Measurements from ENCODE around the gene ERVK3-1.
"Not testable (repeated sequence)": the region's sequence is repeated elsewhere in the genome, so short reads cannot be mapped to it uniquely, and the experiment has no call there.

DNA sequence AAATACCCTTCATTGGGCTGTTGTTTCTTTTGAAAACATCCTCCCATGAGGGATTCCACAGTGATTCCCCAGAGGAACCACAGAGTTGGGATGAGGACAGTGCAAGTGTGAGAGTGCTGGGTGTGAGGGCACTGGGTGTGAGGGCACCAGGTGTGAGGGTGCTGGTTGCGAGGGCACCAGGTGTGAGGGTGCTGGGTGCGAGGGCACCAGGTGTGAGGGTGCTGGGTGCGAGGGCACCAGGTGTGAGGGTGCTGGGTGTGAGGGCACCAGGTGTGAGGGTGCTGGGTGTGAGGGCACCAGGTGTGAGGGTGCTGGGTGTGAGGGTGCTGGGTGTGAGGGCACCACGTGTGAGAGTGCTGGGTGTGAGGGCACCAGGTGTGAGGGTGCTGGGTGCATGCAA is 46.9 kb upstream of the ERVK3-1 start:
- TF ChIP-seq, protein P1, sequence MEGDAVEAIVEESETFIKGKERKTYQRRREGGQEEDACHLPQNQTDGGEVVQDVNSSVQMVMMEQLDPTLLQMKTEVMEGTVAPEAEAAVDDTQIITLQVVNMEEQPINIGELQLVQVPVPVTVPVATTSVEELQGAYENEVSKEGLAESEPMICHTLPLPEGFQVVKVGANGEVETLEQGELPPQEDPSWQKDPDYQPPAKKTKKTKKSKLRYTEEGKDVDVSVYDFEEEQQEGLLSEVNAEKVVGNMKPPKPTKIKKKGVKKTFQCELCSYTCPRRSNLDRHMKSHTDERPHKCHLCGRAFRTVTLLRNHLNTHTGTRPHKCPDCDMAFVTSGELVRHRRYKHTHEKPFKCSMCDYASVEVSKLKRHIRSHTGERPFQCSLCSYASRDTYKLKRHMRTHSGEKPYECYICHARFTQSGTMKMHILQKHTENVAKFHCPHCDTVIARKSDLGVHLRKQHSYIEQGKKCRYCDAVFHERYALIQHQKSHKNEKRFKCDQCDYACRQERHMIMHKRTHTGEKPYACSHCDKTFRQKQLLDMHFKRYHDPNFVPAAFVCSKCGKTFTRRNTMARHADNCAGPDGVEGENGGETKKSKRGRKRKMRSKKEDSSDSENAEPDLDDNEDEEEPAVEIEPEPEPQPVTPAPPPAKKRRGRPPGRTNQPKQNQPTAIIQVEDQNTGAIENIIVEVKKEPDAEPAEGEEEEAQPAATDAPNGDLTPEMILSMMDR (IDR thresholded peaks at IDR 0.05) = not testable (repeated sequence)
- TF ChIP-seq POLR2A (IDR thresholded peaks at IDR 0.05) = not testable (repeated sequence)

Data from breast epithelium (tissue), 3 donors.